ENCODE results near the gene ERC2. TPM values are rescaled to one million over a fixed set of nuclear protein-coding genes. Genes with fewer than 3 reads are reported as not detected.

ERC2 gene
- total RNA-seq, 3 donors from 2014 or later: 0.64 to 7.3 (median 1.3) TPM

DNA sequence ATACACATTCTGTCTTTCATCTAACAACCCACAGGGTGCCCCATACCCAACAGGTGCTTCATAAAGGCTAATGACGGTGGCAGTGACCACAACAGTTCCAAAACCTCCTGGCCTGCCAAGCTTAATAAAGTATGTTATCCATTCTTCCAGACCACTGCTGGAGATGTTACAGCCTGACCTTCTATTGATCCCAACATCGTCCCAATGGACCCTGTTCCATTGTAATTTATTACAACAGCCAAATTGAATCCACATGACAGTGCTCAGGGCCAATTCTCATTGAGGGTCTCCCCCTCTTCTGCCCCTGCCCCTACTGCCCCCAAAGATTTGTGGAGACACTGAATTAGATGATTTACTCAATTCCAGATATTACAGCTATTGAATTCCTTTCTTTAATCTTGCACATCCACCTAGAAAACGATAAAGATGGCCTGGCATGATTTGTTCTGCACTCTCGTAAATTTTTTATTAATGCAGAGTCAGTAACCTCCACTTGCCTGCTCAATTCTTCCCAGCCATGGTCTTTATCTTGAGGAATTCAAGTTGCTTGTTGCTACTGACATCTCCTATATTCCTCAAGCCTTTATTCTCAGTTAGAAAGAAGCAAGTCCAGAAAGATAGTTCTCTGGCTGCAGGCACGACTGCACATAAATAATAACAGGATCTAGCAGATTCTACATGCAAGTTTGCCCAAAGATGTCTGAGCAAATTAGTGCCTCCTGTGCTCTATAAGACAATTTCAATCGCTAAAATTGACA, 407.6 kb downstream of the ERC2 start:
- Histone ChIP-seq H3K27me3 (no peaks in the 10 kb centered on the region), H3K9me3 (no peaks in the 10 kb centered on the region), H3K36me3 (no peaks in the 10 kb centered on the region), H3K4me1 (no peaks in the 10 kb centered on the region), H3K4me3 (no peak overlapping the region), H3K27ac (no peak overlapping the region)
- intact Hi-C loops (cut with DNase I; ENCODE audit: low total_unique reads): loop anchor here (10.0 kb wide), 1 partner anchor 306 kb away; no protein-coding TSS in a partner anchor
- no peak for DNase-seq (ENCODE audit: low spot score in 2 of 2)
- TF ChIP-seq POLR2AphosphoS5 (IDR thresholded peaks at IDR 0.05) (no peak), POLR2A (IDR thresholded peaks at IDR 0.05) (no peak)
- TF ChIP-seq, protein P1, sequence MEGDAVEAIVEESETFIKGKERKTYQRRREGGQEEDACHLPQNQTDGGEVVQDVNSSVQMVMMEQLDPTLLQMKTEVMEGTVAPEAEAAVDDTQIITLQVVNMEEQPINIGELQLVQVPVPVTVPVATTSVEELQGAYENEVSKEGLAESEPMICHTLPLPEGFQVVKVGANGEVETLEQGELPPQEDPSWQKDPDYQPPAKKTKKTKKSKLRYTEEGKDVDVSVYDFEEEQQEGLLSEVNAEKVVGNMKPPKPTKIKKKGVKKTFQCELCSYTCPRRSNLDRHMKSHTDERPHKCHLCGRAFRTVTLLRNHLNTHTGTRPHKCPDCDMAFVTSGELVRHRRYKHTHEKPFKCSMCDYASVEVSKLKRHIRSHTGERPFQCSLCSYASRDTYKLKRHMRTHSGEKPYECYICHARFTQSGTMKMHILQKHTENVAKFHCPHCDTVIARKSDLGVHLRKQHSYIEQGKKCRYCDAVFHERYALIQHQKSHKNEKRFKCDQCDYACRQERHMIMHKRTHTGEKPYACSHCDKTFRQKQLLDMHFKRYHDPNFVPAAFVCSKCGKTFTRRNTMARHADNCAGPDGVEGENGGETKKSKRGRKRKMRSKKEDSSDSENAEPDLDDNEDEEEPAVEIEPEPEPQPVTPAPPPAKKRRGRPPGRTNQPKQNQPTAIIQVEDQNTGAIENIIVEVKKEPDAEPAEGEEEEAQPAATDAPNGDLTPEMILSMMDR (IDR thresholded peaks at IDR 0.05): no peak

DNA sequence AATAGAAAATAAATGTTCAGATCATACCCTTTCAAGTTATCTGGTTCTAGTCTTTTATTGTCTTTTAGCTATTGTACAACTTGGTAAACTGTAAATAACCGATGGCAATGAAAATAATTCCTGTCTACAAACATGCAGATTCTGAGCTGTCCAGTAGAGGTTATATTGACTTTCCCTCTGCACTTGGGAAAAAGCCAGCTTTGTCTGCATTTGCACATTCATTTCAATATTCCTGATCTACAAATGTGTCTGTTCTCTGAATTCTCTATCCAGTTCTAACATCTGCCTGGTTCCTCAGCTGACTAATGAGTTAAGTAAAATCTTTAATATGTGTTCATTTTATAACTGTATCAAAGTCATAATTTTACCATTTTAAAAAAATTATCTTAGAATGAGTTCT, 408.5 kb downstream of the ERC2 start:
- Histone ChIP-seq H3K36me3 (no peaks in the 10 kb centered on the region), H3K4me3 (no peak overlapping the region), H3K27me3 (no peaks in the 10 kb centered on the region), H3K9me3 (no peaks in the 10 kb centered on the region), H3K4me1 (no peaks in the 10 kb centered on the region), H3K27ac (no peak overlapping the region)
- TF ChIP-seq POLR2A (IDR thresholded peaks at IDR 0.05) (no peak), POLR2AphosphoS5 (IDR thresholded peaks at IDR 0.05) (no peak)
- TF ChIP-seq, protein P1 (IDR thresholded peaks at IDR 0.05): peak in 1 of 3 donors; percentile 16
- intact Hi-C loops (cut with DNase I; ENCODE audit: low total_unique reads): loop anchor here (10.0 kb wide), 1 partner anchor 305 kb away; no protein-coding TSS in a partner anchor
- no peak for DNase-seq (ENCODE audit: low spot score in 2 of 2)

DNA sequence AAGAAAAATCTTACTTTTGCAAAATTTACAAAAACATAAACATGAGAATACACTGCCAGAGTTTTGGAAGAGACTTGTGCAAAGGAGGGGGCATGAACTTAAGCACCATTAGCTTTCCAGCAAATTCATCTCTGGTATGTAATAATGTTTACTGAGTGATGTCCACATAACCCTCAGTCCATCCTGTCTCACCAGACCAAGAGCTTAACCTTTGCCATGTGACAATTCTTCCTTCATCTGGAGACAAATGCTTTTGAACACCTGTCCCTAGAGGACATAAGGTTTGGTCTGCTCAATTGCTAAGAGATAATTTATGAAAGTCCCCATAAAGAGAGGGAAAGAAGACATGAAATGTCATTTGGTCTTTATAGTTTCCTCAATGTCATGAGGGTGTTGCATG, 412.3 kb downstream of the ERC2 start:
- Histone ChIP-seq H3K27ac (no peak overlapping the region), H3K27me3 (no peaks in the 10 kb centered on the region), H3K4me1 (no peaks in the 10 kb centered on the region), H3K36me3 (no peaks in the 10 kb centered on the region), H3K9me3 (no peaks in the 10 kb centered on the region), H3K4me3 (no peak overlapping the region)
- TF ChIP-seq POLR2A (IDR thresholded peaks at IDR 0.05) (no peak), POLR2AphosphoS5 (IDR thresholded peaks at IDR 0.05) (no peak)
- TF ChIP-seq, protein P1 (IDR thresholded peaks at IDR 0.05): no peak
- DNase-seq (ENCODE audit: low spot score in 2 of 2): no peak
- intact Hi-C loops (cut with DNase I; ENCODE audit: low total_unique reads): no loop called here

DNA sequence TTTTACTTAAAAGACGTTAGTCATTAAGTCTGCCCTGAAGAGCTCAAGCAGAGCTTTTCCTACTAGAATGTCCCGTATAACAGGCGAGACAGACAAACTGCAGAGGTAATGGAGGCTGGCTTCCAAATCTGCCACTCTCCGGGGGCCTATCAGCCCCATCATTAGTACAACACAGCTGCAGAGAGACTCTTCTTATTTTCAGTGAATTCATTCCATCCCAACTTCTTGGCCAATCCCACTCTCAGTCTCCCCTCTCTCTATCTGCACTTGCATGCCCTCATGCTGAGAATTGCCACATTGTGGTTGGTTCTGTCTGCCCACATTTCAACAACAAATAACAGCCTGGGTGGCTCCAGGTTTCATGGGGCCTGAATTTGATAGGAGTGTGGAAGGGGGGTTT, 412.7 kb downstream of the ERC2 start:
- no peak for DNase-seq (ENCODE audit: low spot score in 2 of 2)
- H3K27me3 ChIP-seq: no peaks in the 10 kb centered on the region
- no peak overlapping the region for H3K4me3 ChIP-seq
- H3K9me3 ChIP-seq: no peaks in the 10 kb centered on the region
- H3K4me1 ChIP-seq: no peaks in the 10 kb centered on the region
- TF ChIP-seq POLR2A (IDR thresholded peaks at IDR 0.05): no peak
- no peak for TF ChIP-seq POLR2AphosphoS5 (IDR thresholded peaks at IDR 0.05)
- TF ChIP-seq, protein P1 (IDR thresholded peaks at IDR 0.05): no peak
- H3K36me3 ChIP-seq: no peaks in the 10 kb centered on the region
- H3K27ac ChIP-seq: no peak overlapping the region
- intact Hi-C loops (cut with DNase I; ENCODE audit: low total_unique reads): no loop called here

DNA sequence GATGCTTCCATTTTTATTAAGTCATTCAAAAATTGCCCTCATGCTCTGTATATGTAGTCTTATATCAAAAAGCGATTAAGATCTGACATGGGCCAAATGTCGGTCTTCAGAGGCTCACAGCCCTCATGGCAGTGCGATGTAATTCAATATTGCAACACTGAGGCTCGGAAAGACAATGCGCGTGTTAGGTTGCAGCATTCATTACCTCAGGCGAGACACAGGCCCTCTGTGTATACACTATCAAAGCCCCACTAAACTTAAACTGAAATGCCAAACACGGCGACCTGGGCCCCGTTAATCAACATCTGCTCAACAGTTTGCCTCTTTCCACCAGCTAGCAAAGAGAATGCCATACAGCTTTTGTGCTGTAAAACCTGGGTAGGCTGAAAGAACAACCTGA, 413.4 kb downstream of the ERC2 start:
- H3K36me3 ChIP-seq: no peaks in the 10 kb centered on the region
- DNase-seq (ENCODE audit: low spot score in 2 of 2): no peak
- intact Hi-C loops (cut with DNase I; ENCODE audit: low total_unique reads): no loop called here
- no peak overlapping the region for H3K27ac ChIP-seq
- TF ChIP-seq POLR2AphosphoS5 (IDR thresholded peaks at IDR 0.05) (no peak), POLR2A (IDR thresholded peaks at IDR 0.05) (no peak)
- TF ChIP-seq, protein P1 (IDR thresholded peaks at IDR 0.05): no peak
- H3K9me3 ChIP-seq: no peaks in the 10 kb centered on the region
- H3K4me1 ChIP-seq: no peaks in the 10 kb centered on the region
- H3K27me3 ChIP-seq: no peaks in the 10 kb centered on the region
- no peak overlapping the region for H3K4me3 ChIP-seq

All from breast epithelium (tissue), 4 donors.